GM06990 (cell line): ENCODE measurements around the gene TPPP.

ENCODE experiments used
- DNase-seq: peaks from one replicate; pipeline ENCODE4 v3.0.0-alpha.2; 2011; ENCODE audit not compliant: insufficient read length; ENCODE audit errors: extremely low read depth
- H3K27me3 ChIP-seq: replicated peaks from 2 replicates; pipeline ENCODE4 v1.6.0; 2011; ENCODE audit warnings: low read length; ENCODE audit not compliant: control insufficient read depth, insufficient read depth
- H3K36me3 ChIP-seq: 2 replicates; pipeline ENCODE4 v1.5.1; 2011; ENCODE audit warnings: low read length; ENCODE audit not compliant: control insufficient read depth, insufficient read depth
- H3K4me3 ChIP-seq: replicated peaks from 2 replicates; pipeline ENCODE4 v1.5.1; 2011; ENCODE audit warnings: low read depth, mild to moderate bottlenecking, control low read depth, low read length
- CTCF ChIP-seq: IDR thresholded peaks from 2 replicates; pipeline ENCODE4 v1.5.1; 2011; ENCODE audit warnings: low read length, control low read depth, mild to moderate bottlenecking, inconsistent platforms; ENCODE audit not compliant: insufficient read depth, poor library complexity, severe bottlenecking

The TPPP gene

DNA sequence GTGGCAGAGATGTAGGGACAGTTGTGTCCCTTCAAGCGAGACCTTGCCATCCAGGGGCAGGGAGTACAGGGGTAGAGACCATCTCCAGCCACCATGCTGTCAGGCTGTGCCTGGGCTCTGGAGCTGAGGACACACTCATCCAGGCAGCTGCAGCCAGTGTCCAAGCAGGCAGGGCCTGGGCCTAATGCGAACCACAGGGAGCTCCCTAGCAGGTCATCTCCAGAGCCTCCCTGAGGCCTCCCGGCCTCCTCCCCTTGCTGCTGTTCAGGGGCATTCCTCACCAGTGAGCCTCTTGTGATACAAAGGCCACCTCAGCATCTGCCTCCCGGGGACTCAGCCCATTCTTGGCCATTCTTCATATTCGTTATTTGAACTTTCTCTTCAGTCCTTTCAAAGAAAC lies 35.0 kb downstream of the TPPP start:
- H3K27me3 ChIP-seq, result no peaks in the 10 kb centered on the region
- no peak for DNase-seq
- no peak for TF ChIP-seq CTCF
- peaks cover 10% of the 10 kb centered on the region for H3K36me3 ChIP-seq
- no peak overlapping the region for H3K4me3 ChIP-seq

GRCh38 chr5:657570-657969 lies 35.6 kb downstream of the TPPP start:
- no peaks in the 10 kb centered on the region for H3K27me3 ChIP-seq
- H3K36me3 ChIP-seq, result peaks cover 10% of the 10 kb centered on the region
- no peak overlapping the region for H3K4me3 ChIP-seq
- no peak for TF ChIP-seq CTCF
- DNase-seq, result no peak

DNA sequence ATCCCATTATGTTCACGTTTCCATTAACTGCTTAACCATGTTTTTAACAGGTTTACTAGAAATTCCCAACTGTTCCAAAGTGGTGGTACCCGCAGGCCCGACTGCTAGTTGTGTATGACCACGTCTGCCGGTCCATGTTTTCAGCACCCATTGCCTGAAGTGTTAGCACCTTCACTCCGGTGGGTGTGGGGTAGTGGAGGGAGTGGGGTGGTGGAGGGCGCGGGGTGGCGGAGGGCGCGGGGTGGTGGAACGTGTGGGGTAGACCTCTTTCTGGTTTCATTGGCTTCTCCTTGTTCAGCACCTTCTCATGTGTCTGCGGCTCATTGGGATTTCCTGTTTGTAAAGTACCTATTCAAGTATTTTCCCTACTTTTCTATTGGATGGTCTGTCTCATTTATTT lies 37.7 kb downstream of the TPPP start:
- H3K36me3 ChIP-seq, result peaks cover 10% of the 10 kb centered on the region
- no peak for DNase-seq
- no peak for TF ChIP-seq CTCF
- H3K27me3 ChIP-seq, result no peaks in the 10 kb centered on the region
- H3K4me3 ChIP-seq, result no peak overlapping the region

DNA sequence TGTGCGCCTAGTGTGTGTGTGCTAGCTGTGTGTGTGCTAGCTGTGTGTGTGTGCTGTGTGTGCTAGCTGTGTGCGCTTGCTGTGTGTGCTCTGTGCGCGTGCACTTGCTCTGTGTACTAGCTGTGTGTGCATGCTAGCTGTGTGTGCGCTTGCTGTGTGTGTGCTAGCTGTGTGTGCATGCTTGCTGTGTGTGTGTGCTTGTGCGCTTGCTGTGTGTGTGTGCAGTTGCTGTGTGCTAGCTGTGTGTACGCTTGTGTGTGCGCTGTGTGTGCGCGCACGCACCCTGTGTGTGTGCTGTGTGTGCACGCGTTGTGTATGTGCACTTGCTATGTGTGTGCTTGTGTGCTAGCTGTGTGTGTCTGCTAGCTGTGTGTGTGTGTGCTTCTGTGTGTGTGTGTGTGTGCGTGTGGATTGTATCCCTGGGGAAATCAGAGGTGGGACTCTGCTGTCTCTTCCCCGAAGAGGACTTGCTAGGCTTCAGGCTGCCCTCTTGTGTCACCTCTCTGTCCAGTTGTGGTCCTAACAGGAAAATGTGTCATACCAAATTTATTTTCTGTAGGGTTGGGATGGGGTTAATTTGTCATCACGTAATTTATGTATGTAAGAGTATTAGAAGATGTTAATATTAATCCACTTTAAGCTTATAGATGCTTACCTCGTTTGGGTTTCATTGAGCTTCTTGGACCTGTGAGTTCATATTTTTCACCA lies 38.9 kb downstream of the TPPP start:
- H3K27me3 ChIP-seq, result no peaks in the 10 kb centered on the region
- no peak overlapping the region for H3K4me3 ChIP-seq
- H3K36me3 ChIP-seq, result peaks cover 5% of the 10 kb centered on the region
- no peak for DNase-seq
- no peak for TF ChIP-seq CTCF

- TF ChIP-seq CTCF, result no peak
- Histone ChIP-seq H3K36me3 (peaks cover 2% of the 10 kb centered on the region), H3K27me3 (no peaks in the 10 kb centered on the region), H3K4me3 (no peak overlapping the region)
- DNase-seq, result no peak
These were observed 40.3 kb downstream of the TPPP start for GRCh38 chr5:652773-653350.
